AG09319 (cell line): ENCODE measurements around the gene HOXA4.

Experiments
- DNase-seq: peaks from one replicate; pipeline ENCODE4 v3.0.0-alpha.2; 2010; ENCODE audit warnings: low read depth; ENCODE audit errors: extremely low read depth
- TF ChIP-seq, protein P1 (sequence below): IDR thresholded peaks from 2 replicates; pipeline ENCODE4 v1.5.1; 2011; ENCODE audit warnings: low read depth, mild to moderate bottlenecking, inconsistent platforms, low read length, moderate library complexity

The HOXA4 gene

DNA sequence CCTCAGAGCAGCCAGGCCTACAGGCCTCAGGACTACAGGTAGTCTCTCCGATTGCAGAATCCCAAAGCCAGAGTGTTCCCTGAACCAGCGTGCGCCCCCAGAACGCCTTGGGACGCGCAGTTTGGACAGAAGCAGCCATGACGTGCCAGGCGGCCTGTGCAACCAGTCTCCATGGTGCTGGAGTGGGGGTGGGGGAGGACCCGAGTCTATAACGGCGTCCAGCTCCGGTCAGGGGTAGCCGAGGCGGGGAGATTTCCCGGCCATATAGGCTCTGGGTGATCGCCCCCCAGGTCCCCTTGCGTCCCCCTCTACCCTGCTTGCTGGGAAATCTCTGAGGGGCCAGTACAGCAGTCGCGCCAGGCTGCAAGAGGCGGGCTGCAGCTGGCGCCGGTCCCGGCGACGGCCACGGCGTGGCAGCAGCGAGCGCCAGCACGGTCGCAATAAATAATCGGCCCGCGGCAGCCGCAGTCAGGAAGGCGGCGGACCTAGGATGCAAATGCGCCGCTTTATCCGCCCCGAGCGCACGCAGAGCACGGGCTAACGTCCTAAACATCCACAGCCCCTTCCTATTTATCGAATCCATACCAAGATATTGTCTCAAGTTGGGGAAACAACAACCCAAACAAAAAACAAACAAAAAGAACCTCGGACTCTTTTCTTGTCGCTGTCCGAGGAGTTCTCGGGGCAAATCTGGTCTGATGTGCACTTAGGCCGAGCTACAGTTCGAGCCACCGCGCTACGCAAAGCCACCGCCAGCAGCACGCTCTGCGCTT is 20.2 kb upstream of the HOXA4 start:
- DNase-seq: no peak
- TF ChIP-seq, protein P1, sequence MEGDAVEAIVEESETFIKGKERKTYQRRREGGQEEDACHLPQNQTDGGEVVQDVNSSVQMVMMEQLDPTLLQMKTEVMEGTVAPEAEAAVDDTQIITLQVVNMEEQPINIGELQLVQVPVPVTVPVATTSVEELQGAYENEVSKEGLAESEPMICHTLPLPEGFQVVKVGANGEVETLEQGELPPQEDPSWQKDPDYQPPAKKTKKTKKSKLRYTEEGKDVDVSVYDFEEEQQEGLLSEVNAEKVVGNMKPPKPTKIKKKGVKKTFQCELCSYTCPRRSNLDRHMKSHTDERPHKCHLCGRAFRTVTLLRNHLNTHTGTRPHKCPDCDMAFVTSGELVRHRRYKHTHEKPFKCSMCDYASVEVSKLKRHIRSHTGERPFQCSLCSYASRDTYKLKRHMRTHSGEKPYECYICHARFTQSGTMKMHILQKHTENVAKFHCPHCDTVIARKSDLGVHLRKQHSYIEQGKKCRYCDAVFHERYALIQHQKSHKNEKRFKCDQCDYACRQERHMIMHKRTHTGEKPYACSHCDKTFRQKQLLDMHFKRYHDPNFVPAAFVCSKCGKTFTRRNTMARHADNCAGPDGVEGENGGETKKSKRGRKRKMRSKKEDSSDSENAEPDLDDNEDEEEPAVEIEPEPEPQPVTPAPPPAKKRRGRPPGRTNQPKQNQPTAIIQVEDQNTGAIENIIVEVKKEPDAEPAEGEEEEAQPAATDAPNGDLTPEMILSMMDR: peak; percentile 62

DNA sequence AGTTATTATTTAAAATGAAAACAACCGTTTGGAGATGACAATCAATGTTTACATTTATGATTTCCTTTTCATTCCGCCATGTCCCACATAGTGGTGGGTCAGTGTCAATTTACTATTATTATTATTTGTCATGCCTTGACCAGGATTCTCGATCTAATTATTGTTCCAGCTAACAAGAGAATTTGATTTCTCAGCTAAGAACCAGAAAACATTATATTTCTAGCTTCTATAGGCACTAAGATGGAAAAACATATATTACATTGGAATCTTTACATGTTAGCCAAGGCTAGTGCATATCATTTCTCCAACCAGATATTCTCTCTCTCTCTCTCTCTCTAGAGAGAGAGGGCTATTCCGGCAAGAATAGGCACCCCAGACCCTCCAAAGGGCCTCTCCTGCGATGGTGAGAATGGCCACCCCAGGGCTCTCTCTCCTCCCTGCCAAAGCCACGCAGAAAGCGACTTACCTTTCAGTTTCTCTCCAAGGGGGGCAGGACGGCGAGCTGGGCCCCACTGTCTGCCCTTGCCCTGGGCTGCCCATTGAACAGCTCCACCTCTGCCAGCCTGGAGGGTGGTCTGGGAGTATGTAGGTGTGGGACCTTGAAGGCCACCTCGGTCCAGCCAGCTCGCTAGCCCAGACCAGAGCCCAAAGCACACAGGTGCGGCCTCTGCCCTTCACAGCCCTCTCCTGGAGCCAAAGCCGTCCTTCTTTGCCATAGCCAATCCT is 19.4 kb upstream of the HOXA4 start:
- TF ChIP-seq, protein P1: no peak
- no peak for DNase-seq

DNA sequence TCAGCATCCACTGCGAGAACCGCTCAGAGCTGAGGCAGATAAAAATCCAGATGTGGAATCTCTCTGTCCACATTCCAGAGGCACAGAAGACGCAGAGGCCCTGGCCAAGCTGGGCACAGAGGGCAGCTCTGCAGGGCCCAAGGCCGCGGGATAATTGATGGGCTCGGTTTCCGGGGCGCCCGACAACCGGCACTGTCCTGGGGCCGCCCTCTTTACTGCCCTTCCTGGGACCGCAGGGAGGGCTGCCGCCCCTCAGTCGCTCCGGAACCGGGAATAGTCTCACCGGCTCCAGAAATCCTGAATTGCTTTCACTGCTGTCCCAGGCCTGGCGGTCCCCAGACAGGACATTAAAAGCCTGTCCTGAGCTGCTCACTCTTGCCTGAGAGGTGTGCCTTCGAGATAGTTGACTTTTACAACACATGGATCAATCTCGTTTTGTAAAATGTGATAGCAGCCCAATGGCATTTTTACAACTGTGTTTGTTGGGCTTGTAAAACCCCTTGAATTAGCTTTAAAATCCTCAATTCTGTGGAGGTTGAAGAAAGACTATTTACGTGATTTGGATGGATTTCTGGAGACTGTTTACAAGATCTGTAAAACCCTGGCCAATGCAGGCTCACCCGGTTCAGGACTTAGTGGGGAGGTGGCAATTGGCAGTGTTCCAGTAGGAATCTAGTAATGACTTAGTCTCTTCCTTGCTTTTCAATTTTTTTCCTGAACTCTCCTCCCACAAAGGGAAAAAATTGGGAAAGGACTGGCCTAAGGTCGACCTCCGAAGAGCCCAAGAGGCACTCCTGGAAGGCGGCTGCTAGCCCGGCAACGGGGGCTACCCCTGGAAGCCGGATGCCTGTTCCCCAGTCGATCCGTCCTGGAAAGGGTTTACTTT is 18.4 kb upstream of the HOXA4 start:
- DNase-seq: no peak
- TF ChIP-seq, protein P1: no peak

DNA sequence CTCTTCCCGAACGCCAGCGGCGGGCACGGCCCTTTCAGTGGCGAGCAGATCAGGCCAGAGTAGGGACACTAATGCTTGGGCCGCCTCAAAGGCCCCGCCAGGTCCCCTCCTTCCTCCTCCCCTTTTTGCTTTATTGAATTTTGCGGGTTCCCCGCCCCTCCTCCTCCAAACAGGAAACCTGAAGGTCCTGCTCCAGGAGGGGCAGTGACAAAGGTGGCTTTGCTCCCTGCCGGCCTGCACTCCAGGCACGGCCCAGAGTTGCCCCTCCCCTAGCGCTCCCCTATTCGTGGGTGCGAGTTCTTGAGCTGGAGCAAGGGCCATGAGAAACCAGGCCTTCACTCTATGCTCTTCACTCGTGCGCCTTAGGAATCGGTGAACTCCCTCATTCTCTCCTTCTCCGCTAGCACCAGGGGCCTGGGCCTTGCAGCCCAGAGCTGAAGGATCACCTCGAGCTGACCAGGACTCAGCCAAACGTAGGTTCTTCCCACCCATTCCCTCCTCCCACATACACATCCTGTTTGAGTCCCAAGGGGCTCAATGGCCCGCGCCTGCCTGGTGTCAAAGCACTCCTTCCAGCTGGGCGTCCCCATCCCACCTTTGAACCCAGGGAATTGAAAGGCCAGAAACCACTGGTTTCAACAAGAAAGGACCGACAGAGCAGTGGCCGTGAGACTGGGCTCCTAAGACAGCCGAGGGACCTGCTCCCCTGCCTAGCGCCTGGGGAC is 17.6 kb upstream of the HOXA4 start:
- TF ChIP-seq, protein P1: no peak
- no peak for DNase-seq

DNA sequence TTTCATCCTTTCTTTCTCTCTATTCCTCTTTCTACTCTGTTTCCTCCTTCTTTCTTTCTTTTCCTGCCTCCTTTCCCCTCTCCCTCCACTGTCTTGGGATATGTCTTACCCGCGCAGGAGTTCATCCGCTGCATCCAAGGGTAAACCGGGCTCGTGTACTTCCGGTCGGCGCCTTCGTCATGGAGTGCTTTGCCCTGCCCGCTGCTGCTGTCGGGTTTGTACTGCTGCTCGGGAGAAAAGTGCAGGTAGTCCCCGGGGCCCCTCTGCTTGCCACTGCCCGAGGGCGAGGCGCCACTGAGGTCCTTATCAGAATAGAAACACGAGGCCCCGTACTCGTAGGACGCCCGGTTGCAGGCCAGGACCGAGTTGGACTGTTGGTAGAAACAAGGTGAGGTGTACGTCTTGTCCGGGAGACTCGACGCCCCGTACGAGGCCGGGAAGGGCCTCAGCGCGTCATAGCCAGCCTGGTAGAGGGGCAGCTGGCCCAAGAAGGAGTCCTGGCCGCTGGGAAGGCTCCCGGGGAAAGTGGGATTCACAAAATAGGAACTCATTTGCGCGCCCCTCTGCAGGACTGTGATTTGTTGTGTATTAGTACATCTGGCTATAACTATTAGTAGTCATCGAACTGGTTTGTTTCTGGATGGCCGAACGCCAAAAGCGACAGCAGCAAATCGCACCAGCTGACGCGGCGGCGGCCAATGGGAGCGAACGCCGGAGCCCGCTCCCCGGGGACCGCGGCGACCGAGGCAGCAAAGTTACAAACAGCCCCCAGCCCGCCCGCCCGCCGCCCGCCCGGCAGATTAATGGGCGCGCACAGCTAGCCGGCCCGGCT is 16.9 kb upstream of the HOXA4 start, which contains the start of gene HOXA6:
Gene HOXA6 (minus strand): TSS at position 576 of the 832 bp plus-strand sequence. CDS start 25 bp downstream, at position 551.
- TF ChIP-seq, protein P1: no peak
- no peak for DNase-seq
